HEK293T (cell line): ENCODE measurements around the gene SEMA4D.

ENCODE experiments used
- ARNT ChIP-seq: fragments of 450-650 bp; IDR thresholded peaks from 2 replicates; pipeline ENCODE4 v1.6.1; 2017; ENCODE audit warnings: mild to moderate bottlenecking
- BHLHE40 ChIP-seq: fragments of 450-650 bp; IDR thresholded peaks from 2 replicates; pipeline ENCODE4 v1.6.1; 2016; ENCODE audit warnings: mild to moderate bottlenecking, moderate library complexity, borderline replicate concordance
- ELF4 ChIP-seq: fragments of 450-650 bp; IDR thresholded peaks from 2 replicates; pipeline ENCODE4 v1.6.1; 2017; ENCODE audit warnings: antibody characterized with exemption
- FOXA1 ChIP-seq: fragments of 450-650 bp; IDR thresholded peaks from 2 replicates; pipeline ENCODE4 v1.6.1; 2016; ENCODE audit warnings: mild to moderate bottlenecking
- FOXM1 ChIP-seq: fragments of 450-650 bp; IDR thresholded peaks from 2 replicates; pipeline ENCODE4 v1.6.1; 2017; ENCODE audit warnings: mild to moderate bottlenecking, borderline replicate concordance
- HDGF ChIP-seq: fragments of 450-650 bp; IDR thresholded peaks from 2 replicates; pipeline ENCODE4 v1.6.1; 2017; ENCODE audit warnings: antibody characterized with exemption, borderline replicate concordance
- NFRKB ChIP-seq: fragments of 450-650 bp; IDR thresholded peaks from 2 replicates; pipeline ENCODE4 v1.6.1; 2016; ENCODE audit warnings: mild to moderate bottlenecking, moderate library complexity
- SP1 ChIP-seq: fragments of 450-650 bp; IDR thresholded peaks from 2 replicates; pipeline ENCODE4 v1.6.1; 2017
- ZNF384 ChIP-seq: fragments of 450-650 bp; IDR thresholded peaks from 2 replicates; pipeline ENCODE4 v1.6.1; 2016
- TF ChIP-seq, protein P1 (sequence below): fragments of 450-650 bp; IDR thresholded peaks from 2 replicates; pipeline ENCODE4 v1.6.1; 2016

DNA sequence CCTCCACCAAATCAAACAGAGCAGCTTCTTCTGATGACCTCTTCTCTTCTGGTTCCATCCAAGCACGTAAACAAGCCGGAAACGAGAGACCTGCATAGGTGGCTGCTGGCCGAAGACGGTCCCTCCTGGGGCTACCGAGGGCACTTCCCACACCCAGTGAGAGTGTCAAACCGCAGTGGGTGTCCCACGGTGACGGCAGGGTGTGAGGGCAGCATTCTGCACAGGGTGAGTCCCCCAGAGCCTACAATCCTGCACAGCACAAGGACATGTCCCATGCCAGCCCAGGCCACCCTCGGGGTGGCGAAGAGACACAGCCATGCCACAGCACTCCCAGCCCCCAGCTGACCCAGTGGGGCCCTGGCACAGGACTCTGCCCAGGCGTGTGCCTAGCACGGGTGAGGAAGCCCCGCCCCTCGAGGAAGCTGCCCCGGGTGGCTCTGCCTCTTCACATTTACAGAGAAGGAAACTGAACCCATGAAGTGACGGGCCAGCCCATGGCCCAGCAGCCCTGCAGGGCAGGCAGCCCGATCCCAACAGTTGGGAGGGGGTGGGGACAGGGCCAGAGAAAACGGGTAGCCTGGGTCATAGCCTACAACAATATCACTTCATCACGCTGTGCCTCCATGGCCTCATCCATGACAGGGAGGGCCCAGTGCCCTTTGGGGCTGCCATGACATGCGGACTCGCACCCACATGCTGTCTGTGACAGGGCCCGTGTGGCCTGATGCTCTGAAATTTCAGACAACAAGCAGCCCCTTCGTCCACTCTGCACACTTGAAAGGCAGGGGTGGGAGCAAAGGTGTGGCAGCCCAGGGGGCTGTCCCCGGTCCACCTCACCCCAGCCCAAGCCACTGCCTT, 43.2 kb downstream of the SEMA4D start:
- no peak for TF ChIP-seq SP1
- no peak for TF ChIP-seq ZNF384
- TF ChIP-seq, protein P1, sequence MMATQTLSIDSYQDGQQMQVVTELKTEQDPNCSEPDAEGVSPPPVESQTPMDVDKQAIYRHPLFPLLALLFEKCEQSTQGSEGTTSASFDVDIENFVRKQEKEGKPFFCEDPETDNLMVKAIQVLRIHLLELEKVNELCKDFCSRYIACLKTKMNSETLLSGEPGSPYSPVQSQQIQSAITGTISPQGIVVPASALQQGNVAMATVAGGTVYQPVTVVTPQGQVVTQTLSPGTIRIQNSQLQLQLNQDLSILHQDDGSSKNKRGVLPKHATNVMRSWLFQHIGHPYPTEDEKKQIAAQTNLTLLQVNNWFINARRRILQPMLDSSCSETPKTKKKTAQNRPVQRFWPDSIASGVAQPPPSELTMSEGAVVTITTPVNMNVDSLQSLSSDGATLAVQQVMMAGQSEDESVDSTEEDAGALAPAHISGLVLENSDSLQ: no peak
- no peak for TF ChIP-seq NFRKB
- no peak for TF ChIP-seq FOXA1
- TF ChIP-seq BHLHE40: no peak
- TF ChIP-seq ARNT: no peak
- no peak for TF ChIP-seq HDGF
- no peak for TF ChIP-seq ELF4
- TF ChIP-seq FOXM1: no peak
